GM10248 (cell line): ENCODE measurements around the gene HOXB5.

Experiments
- CTCF ChIA-PET: fragments of 300-600 bp; sonication (Branson Sonifier 250); formaldehyde crosslinking; extraction: SDS; loops from one replicate; lab custom pipeline; 2021; ENCODE audit warnings: antibody characterized with exemption; lab: Yijun Ruan, JAX
- POLR2A ChIA-PET: fragments of 350-650 bp; sonication (Branson Sonifier 250); formaldehyde crosslinking; extraction: SDS; loops from one replicate; lab custom pipeline; 2020; ENCODE audit warnings: antibody characterized with exemption; lab: Yijun Ruan, JAX
- DNase-seq: peaks from one replicate; pipeline ENCODE4 v3.0.0; 2012; ENCODE audit errors: extremely low spot score
- CTCF ChIP-seq: IDR thresholded peaks from 2 replicates; pipeline ENCODE4 v1.5.1; 2012; ENCODE audit warnings: mild to moderate bottlenecking, low read depth; ENCODE audit errors: extremely low read depth, missing control alignments, control extremely low read depth

Gene HOXB5

GRCh38 chr17:48598736-48599135 is 5.2 kb upstream of the HOXB5 start:
- DNase-seq = no peak

GRCh38 chr17:48597778-48598631 is 4.4 kb upstream of the HOXB5 start:
- ChIA-PET POLR2A (no interaction called here), CTCF (interaction anchor here (1.2 to 1.7 kb wide), 4 partner anchors 12 to 335 kb away, joined by 3 to 8 read pairs (median 5); no protein-coding TSS in a partner anchor)
- peak; percentile 59 for DNase-seq
- TF ChIP-seq CTCF = no peak

More at GRCh38 chr17:48598736-48599135, 5.2 kb upstream of the HOXB5 start:
- POLR2A ChIA-PET = no interaction called here
- TF ChIP-seq CTCF = no peak
- CTCF ChIA-PET = interaction anchor here (0.8 to 1.7 kb wide), 5 partner anchors 11 to 336 kb away, joined by 3 to 8 read pairs (median 4); no protein-coding TSS in a partner anchor

- ChIA-PET POLR2A (no interaction called here), CTCF (interaction anchor here (1.2 kb wide), 1 partner anchor 21 kb away, joined by 4 read pairs; no protein-coding TSS in a partner anchor)
- TF ChIP-seq CTCF = no peak
- no peak for DNase-seq
These were observed 3.9 kb upstream of the HOXB5 start for GRCh38 chr17:48597528-48597777.

GRCh38 chr17:48596735-48597527 is 3.4 kb upstream of the HOXB5 start:
- TF ChIP-seq CTCF = no peak
- CTCF ChIA-PET = interaction anchor here (1.2 kb wide), 1 partner anchor 9 kb away, joined by 3 read pairs; no protein-coding TSS in a partner anchor
- no peak for DNase-seq
- POLR2A ChIA-PET = no interaction called here

GRCh38 chr17:48596000-48596734 is 2.6 kb upstream of the HOXB5 start:
- no peak for TF ChIP-seq CTCF
- DNase-seq = no peak
- ChIA-PET CTCF (interaction anchor here (1.0 to 1.7 kb wide), 4 partner anchors 9 to 74 kb away, joined by 3 to 5 read pairs (median 3); no protein-coding TSS in a partner anchor), POLR2A (no interaction called here)
